PC-9 (cell line): ENCODE measurements around the gene LMBR1L.

ENCODE experiments used
- CTCF ChIP-seq: fragments of 200-600 bp; sonication (generic); conservative IDR thresholded peaks from 2 replicates; pipeline ENCODE4 v1.6.1; 2017; ENCODE audit warnings: mixed run types, antibody characterized with exemption, mild to moderate bottlenecking, moderate library complexity
- EZH2 ChIP-seq: fragments of 200-600 bp; sonication (generic); IDR thresholded peaks from 2 replicates; pipeline ENCODE4 v1.8.0; 2017; ENCODE audit warnings: antibody characterized with exemption, low read depth

- TF ChIP-seq CTCF (no peak), EZH2 (no peak)
These were observed 54.5 kb downstream of the LMBR1L start for GRCh38 chr12:49055978-49056754.
